ENCODE measurements around the gene ANKRD16. TPM values are rescaled to one million over a fixed set of nuclear protein-coding genes. Genes with fewer than 3 reads are reported as not detected.

The ANKRD16 gene
- total RNA-seq, 1 donor from 2014 or later, result 4.9 TPM

GRCh38 chr10:5896208-5897052, 6.7 kb upstream of the ANKRD16 start:
- Mint-ChIP-seq H3K27ac (ENCODE audit: unreplicated experiment) (no peak overlapping the region), H3K4me3 (ENCODE audit: unreplicated experiment) (no peak overlapping the region), H3K9me3 (ENCODE audit: unreplicated experiment) (no peaks in the 10 kb centered on the region), H3K4me1 (ENCODE audit: low read depth, unreplicated experiment) (peaks cover 13% of the 10 kb centered on the region), H3K27me3 (ENCODE audit: low read depth, unreplicated experiment) (no peaks in the 10 kb centered on the region), H3K36me3 (ENCODE audit: low read depth, unreplicated experiment) (peaks cover 5% of the 10 kb centered on the region)
- Histone ChIP-seq H3K4me1 (ENCODE audit: insufficient read depth, low read length) (peaks cover 7% of the 10 kb centered on the region), H3K27me3 (ENCODE audit: insufficient read depth, low read length) (no peaks in the 10 kb centered on the region), H4K20me1 (ENCODE audit: insufficient read depth, low read length) (peaks cover 79% of the 10 kb centered on the region), H3K9ac (ENCODE audit: low read length) (no peak overlapping the region), H3K79me2 (ENCODE audit: insufficient read depth, low read length) (peaks cover 93% of the 10 kb centered on the region), H3K4me3 (ENCODE audit: insufficient read depth, low read depth, low read length) (no peak overlapping the region), H2AFZ (ENCODE audit: low read depth, low read length) (no peak overlapping the region), H3K4me2 (ENCODE audit: low read length) (no peak overlapping the region), H3K36me3 (ENCODE audit: insufficient read depth, low read length) (peaks cover 21% of the 10 kb centered on the region), H3K9me3 (ENCODE audit: insufficient read depth, low read depth, low read length) (no peaks in the 10 kb centered on the region), H3K27ac (ENCODE audit: low read depth, low read length) (no peak overlapping the region)
- FAIRE-seq, result no peak
- TF ChIP-seq EZH2 (IDR thresholded peaks at IDR 0.05; ENCODE audit: insufficient read depth, low read length) (no peak), CTCF (IDR thresholded peaks at IDR 0.05; ENCODE audit: insufficient read depth, low read depth, low read length) (no peak)
- no peak for DNase-seq (ENCODE audit: low read depth)

GRCh38 chr10:5895804-5896203, 6.1 kb upstream of the ANKRD16 start:
- H3K9me3 Mint-ChIP-seq (ENCODE audit: unreplicated experiment), result no peaks in the 10 kb centered on the region
- no peak overlapping the region for H3K4me3 Mint-ChIP-seq (ENCODE audit: unreplicated experiment)
- H3K27ac Mint-ChIP-seq (ENCODE audit: unreplicated experiment), result no peak overlapping the region
- peaks cover 5% of the 10 kb centered on the region for H3K36me3 Mint-ChIP-seq (ENCODE audit: low read depth, unreplicated experiment)
- FAIRE-seq (no peak), DNase-seq (ENCODE audit: low read depth) (no peak)
- H2AFZ ChIP-seq (ENCODE audit: low read depth, low read length), result no peak overlapping the region
- no peak overlapping the region for H3K27ac ChIP-seq (ENCODE audit: low read depth, low read length)
- TF ChIP-seq EZH2 (IDR thresholded peaks at IDR 0.05; ENCODE audit: insufficient read depth, low read length), result no peak
- no peak for TF ChIP-seq CTCF (IDR thresholded peaks at IDR 0.05; ENCODE audit: insufficient read depth, low read depth, low read length)
- H3K4me3 ChIP-seq (ENCODE audit: insufficient read depth, low read depth, low read length), result no peak overlapping the region
- H3K9me3 ChIP-seq (ENCODE audit: insufficient read depth, low read depth, low read length), result no peaks in the 10 kb centered on the region
- H4K20me1 ChIP-seq (ENCODE audit: insufficient read depth, low read length), result peaks cover 82% of the 10 kb centered on the region
- H3K27me3 Mint-ChIP-seq (ENCODE audit: low read depth, unreplicated experiment), result no peaks in the 10 kb centered on the region
- H3K9ac ChIP-seq (ENCODE audit: low read length), result no peak overlapping the region
- H3K79me2 ChIP-seq (ENCODE audit: insufficient read depth, low read length), result peaks cover 97% of the 10 kb centered on the region
- H3K4me1 ChIP-seq (ENCODE audit: insufficient read depth, low read length), result peaks cover 13% of the 10 kb centered on the region
- H3K27me3 ChIP-seq (ENCODE audit: insufficient read depth, low read length), result no peaks in the 10 kb centered on the region
- peaks cover 21% of the 10 kb centered on the region for H3K36me3 ChIP-seq (ENCODE audit: insufficient read depth, low read length)
- H3K4me2 ChIP-seq (ENCODE audit: low read length), result no peak overlapping the region
- H3K4me1 Mint-ChIP-seq (ENCODE audit: low read depth, unreplicated experiment), result peaks cover 19% of the 10 kb centered on the region

- Mint-ChIP-seq H3K4me1 (ENCODE audit: low read depth, unreplicated experiment) (peaks cover 19% of the 10 kb centered on the region), H3K27me3 (ENCODE audit: low read depth, unreplicated experiment) (no peaks in the 10 kb centered on the region), H3K36me3 (ENCODE audit: low read depth, unreplicated experiment) (peaks cover 5% of the 10 kb centered on the region), H3K9me3 (ENCODE audit: unreplicated experiment) (no peaks in the 10 kb centered on the region), H3K4me3 (ENCODE audit: unreplicated experiment) (no peak overlapping the region), H3K27ac (ENCODE audit: unreplicated experiment) (no peak overlapping the region)
- no peak overlapping the region for H3K9ac ChIP-seq (ENCODE audit: low read length)
- no peaks in the 10 kb centered on the region for H3K9me3 ChIP-seq (ENCODE audit: insufficient read depth, low read depth, low read length)
- DNase-seq (ENCODE audit: low read depth) (no peak), FAIRE-seq (no peak)
- H3K79me2 ChIP-seq (ENCODE audit: insufficient read depth, low read length), result peaks cover 97% of the 10 kb centered on the region
- TF ChIP-seq CTCF (IDR thresholded peaks at IDR 0.05; ENCODE audit: insufficient read depth, low read depth, low read length) (no peak), EZH2 (IDR thresholded peaks at IDR 0.05; ENCODE audit: insufficient read depth, low read length) (no peak)
- no peak overlapping the region for H3K4me2 ChIP-seq (ENCODE audit: low read length)
- no peak overlapping the region for H3K27ac ChIP-seq (ENCODE audit: low read depth, low read length)
- no peak overlapping the region for H3K4me3 ChIP-seq (ENCODE audit: insufficient read depth, low read depth, low read length)
- peaks cover 81% of the 10 kb centered on the region for H4K20me1 ChIP-seq (ENCODE audit: insufficient read depth, low read length)
- H3K36me3 ChIP-seq (ENCODE audit: insufficient read depth, low read length), result peaks cover 21% of the 10 kb centered on the region
- peaks cover 15% of the 10 kb centered on the region for H3K4me1 ChIP-seq (ENCODE audit: insufficient read depth, low read length)
- H3K27me3 ChIP-seq (ENCODE audit: insufficient read depth, low read length), result no peaks in the 10 kb centered on the region
- no peak overlapping the region for H2AFZ ChIP-seq (ENCODE audit: low read depth, low read length)
Measured at GRCh38 chr10:5895365-5895764, 5.7 kb upstream of the ANKRD16 start.

Data from astrocyte (in vitro differentiated cells and primary cell).